PC-3 (cell line): Measurements from ENCODE around the gene TBC1D2B. TPM values are rescaled to one million over a fixed set of nuclear protein-coding genes. Genes with fewer than 3 reads are reported as not detected.

Source experiments
- ATAC-seq: fragments of 200-7000 bp; cut with Tn5 transposase; 2 replicates; pipeline ENCODE4 v1.9.1; 2020; ENCODE audit warnings: mild to moderate bottlenecking, moderate library complexity
- BruUV-seq: library from RNA; stranded (reverse); fragments of 400-500 nt; replicated peaks from 2 replicates; lab custom pipeline; 2021; lab: Mats Ljungman, UMichigan
- CTCF ChIA-PET: fragments of 300-600 bp; sonication (Branson Sonifier 250); formaldehyde crosslinking; loops from one replicate; lab custom pipeline; 2022; ENCODE audit warnings: antibody characterized with exemption; lab: Charles Lee
- POLR2A ChIA-PET: fragments of 300-600 bp; sonication (Branson Sonifier 250); formaldehyde crosslinking; loops from one replicate; lab custom pipeline; 2022; ENCODE audit warnings: antibody characterized with exemption; ENCODE audit not compliant: unreplicated experiment; lab: Charles Lee
- DNase-seq: peaks from one replicate; pipeline ENCODE4 v3.0.0-alpha.2; 2015
- H2AFZ ChIP-seq: fragments of 300-600 bp; sonication (generic); 2 replicates; pipeline ENCODE4 v1.6.0; 2016; ENCODE audit warnings: antibody characterized with exemption, low read length
- H3F3A ChIP-seq: fragments of 300-600 bp; sonication (generic); one replicate; pipeline ENCODE4 v1.6.0; 2017; ENCODE audit warnings: antibody characterized with exemption, low read length, control low read depth, mild to moderate bottlenecking; ENCODE audit not compliant: unreplicated experiment
- H3K27ac ChIP-seq: fragments of 300-600 bp; sonication (generic); 2 replicates; pipeline ENCODE4 v1.5.1; 2016; ENCODE audit warnings: mild to moderate bottlenecking, low read length
- H3K27me3 ChIP-seq: fragments of 300-600 bp; sonication (generic); 2 replicates; pipeline ENCODE4 v1.6.1; 2016; ENCODE audit warnings: low read length, mixed read lengths
- H3K36me3 ChIP-seq: fragments of 300-600 bp; sonication (generic); 2 replicates; pipeline ENCODE4 v1.6.1; 2016; ENCODE audit warnings: low read depth, mixed run types, low read length, mixed read lengths
- H3K4me1 ChIP-seq: fragments of 300-600 bp; sonication (generic); 2 replicates; pipeline ENCODE4 v1.5.1; 2016; ENCODE audit warnings: low read length; ENCODE audit not compliant: insufficient read depth
- H3K4me2 ChIP-seq: fragments of 300-600 bp; sonication (generic); 2 replicates; pipeline ENCODE4 v1.6.0; 2016; ENCODE audit warnings: low read length
- H3K4me3 ChIP-seq: fragments of 300-600 bp; sonication (generic); 2 replicates; pipeline ENCODE4 v1.5.1; 2016; ENCODE audit warnings: mild to moderate bottlenecking, low read length, mixed read lengths
- H3K79me2 ChIP-seq: fragments of 300-600 bp; sonication (generic); 2 replicates; pipeline ENCODE4 v1.6.1; 2017; ENCODE audit warnings: low read length, mixed read lengths
- H3K9ac ChIP-seq: fragments of 300-600 bp; sonication (generic); 2 replicates; pipeline ENCODE4 v1.6.0; 2016; ENCODE audit warnings: mild to moderate bottlenecking, low read length
- H3K9me2 ChIP-seq: fragments of 300-600 bp; sonication (generic); replicated peaks from 2 replicates; pipeline ENCODE4 v1.6.1; 2016; ENCODE audit warnings: mixed run types, low read length, mixed read lengths
- H3K9me3 ChIP-seq: fragments of 300-600 bp; sonication (generic); 2 replicates; pipeline ENCODE4 v1.6.1; 2016; ENCODE audit warnings: low read length, mixed read lengths
- H4K20me1 ChIP-seq: fragments of 300-600 bp; sonication (generic); 2 replicates; pipeline ENCODE4 v1.6.1; 2016; ENCODE audit warnings: low read length, mixed read lengths
- CTCF ChIP-seq: fragments of 300-600 bp; sonication (generic); conservative IDR thresholded peaks from 2 replicates; pipeline ENCODE4 v1.5.1; 2017; ENCODE audit warnings: antibody characterized with exemption, low read depth, mild to moderate bottlenecking, low read length
- EZH2 ChIP-seq: fragments of 300-600 bp; sonication (generic); IDR thresholded peaks from one replicate; pipeline ENCODE4 v1.6.1; 2017; ENCODE audit warnings: antibody characterized with exemption, mild to moderate bottlenecking, low read length; ENCODE audit not compliant: unreplicated experiment
- EZH2phosphoT487 ChIP-seq: fragments of 300-600 bp; sonication (generic); IDR thresholded peaks from 2 replicates; pipeline ENCODE4 v1.6.1; 2018; ENCODE audit warnings: mild to moderate bottlenecking, antibody characterized with exemption, low read length, borderline replicate concordance
- intact Hi-C: fragments of 100-400 bp; cut with micrococcal nuclease; formaldehyde crosslinking; loops from 2 replicates; pipeline ENCODE4 v1.9.0; 2023
- total RNA-seq: library from RNA; depleted of rRNA; stranded (reverse); fragments of >200 nt; gene quantifications from 2 replicates; pipeline ENCODE4 v1.2.3, GENCODE V29; 2014

Gene TBC1D2B
- total RNA-seq, 1 experiment from 2014 or later, result 19.0 TPM

DNA sequence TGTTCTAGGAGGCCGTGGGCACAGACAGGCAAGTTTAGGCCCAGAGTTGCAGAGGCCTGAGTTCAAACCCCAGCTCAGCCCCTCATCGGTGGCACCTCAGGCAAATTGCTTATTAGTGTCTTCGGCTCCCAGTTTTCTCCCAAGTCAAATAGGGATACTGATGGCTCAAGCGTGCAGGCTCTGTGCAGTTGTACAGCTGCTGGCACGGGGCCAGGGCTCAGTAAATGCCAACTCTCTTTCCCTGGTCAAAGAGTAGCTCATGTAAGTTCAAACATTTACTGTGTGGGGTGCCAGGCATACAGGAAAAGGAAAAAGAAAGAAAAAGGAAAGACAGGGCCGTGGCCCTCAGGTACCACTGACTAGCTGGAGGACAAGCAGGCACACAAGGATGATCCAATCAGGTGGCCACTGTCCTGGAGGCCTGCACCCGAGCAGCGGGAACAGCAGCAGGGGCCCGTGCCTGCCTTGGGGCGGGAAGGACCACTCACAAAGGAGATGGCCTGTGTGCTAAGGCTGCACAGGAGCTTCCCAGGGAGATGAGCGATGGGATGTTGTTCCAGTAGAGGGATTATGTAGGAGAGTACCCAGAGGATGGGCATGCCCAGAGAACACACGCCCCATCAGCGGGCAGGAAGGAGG, 70.8 kb downstream of the TBC1D2B start:
- Histone ChIP-seq H3K27ac (no peak overlapping the region), H2AFZ (no peak overlapping the region), H3K79me2 (no peaks in the 10 kb centered on the region), H3K36me3 (no peaks in the 10 kb centered on the region), H3K9me2 (no peaks in the 10 kb centered on the region), H3K9ac (no peak overlapping the region), H3K27me3 (no peaks in the 10 kb centered on the region), H4K20me1 (peaks cover 3% of the 10 kb centered on the region; the same call in 1 of the 2 replicates), H3K4me1 (peaks cover 23% of the 10 kb centered on the region), H3K4me2 (no peak overlapping the region), H3K9me3 (no peaks in the 10 kb centered on the region), H3F3A (no peaks in the 10 kb centered on the region), H3K4me3 (no peak overlapping the region)
- DNase-seq (no peak), ATAC-seq (no peak)
- TF ChIP-seq EZH2phosphoT487 (no peak), CTCF (no peak), EZH2 (no peak)
- BruUV-seq, result no TSS peak
- ChIA-PET POLR2A (no interaction called here), CTCF (interaction anchor here (0.6 kb wide), 1 partner anchor 135 kb away, joined by 4 read pairs; no protein-coding TSS in a partner anchor)
- intact Hi-C loops, result loop anchor here (5.0 to 10.0 kb wide), 2 partner anchors 39 to 68 kb away; partner anchors contain the start of gene TBC1D2B

GRCh38 chr15:78004919-78005634, 72.4 kb downstream of the TBC1D2B start:
- no peak overlapping the region for H3K4me2 ChIP-seq

More at GRCh38 chr15:78004919-78005634, 72.4 kb downstream of the TBC1D2B start:
- TF ChIP-seq CTCF (no peak), EZH2phosphoT487 (no peak), EZH2 (no peak)
- DNase-seq, result peak; percentile 3
- H3K79me2 ChIP-seq, result no peaks in the 10 kb centered on the region
- ATAC-seq, result no peak
- H3K27ac ChIP-seq, result no peak overlapping the region
- intact Hi-C loops, result loop anchor here (5.0 to 10.0 kb wide), 2 partner anchors 38 to 70 kb away; partner anchors contain the start of gene TBC1D2B
- no peaks in the 10 kb centered on the region for H3F3A ChIP-seq
- no TSS peak for BruUV-seq
- H3K36me3 ChIP-seq, result no peaks in the 10 kb centered on the region; the same call in 1 of the 2 replicates
- peaks cover 3% of the 10 kb centered on the region; the same call in 1 of the 2 replicates for H4K20me1 ChIP-seq
- H3K4me3 ChIP-seq, result no peak overlapping the region
- no peaks in the 10 kb centered on the region for H3K27me3 ChIP-seq
- no peaks in the 10 kb centered on the region for H3K9me2 ChIP-seq
- H3K9me3 ChIP-seq, result no peaks in the 10 kb centered on the region
- peaks cover 23% of the 10 kb centered on the region for H3K4me1 ChIP-seq
- H2AFZ ChIP-seq, result no peak overlapping the region
- ChIA-PET POLR2A (no interaction called here), CTCF (interaction anchor here (1.2 kb wide), 1 partner anchor 103 kb away, joined by 6 read pairs; no protein-coding TSS in a partner anchor)
- H3K9ac ChIP-seq, result no peak overlapping the region
